Glutamatergic neuron (in vitro differentiated cells): ENCODE results near the gene SMPDL3B. TPM values are rescaled to one million over a fixed set of nuclear protein-coding genes. Genes with fewer than 3 reads are reported as not detected.

Experiments
- DNase-seq: peaks from one replicate; pipeline ENCODE4 v3.0.0; 2022
- H3K27ac Mint-ChIP-seq: one replicate; pipeline ENCODE4 v1.8.0; 2020; ENCODE audit warnings: mild to moderate bottlenecking, mixed read lengths, inconsistent platforms; ENCODE audit not compliant: unreplicated experiment
- H3K27me3 Mint-ChIP-seq: one replicate; pipeline ENCODE4 v1.8.0; 2020; ENCODE audit warnings: mild to moderate bottlenecking, moderate library complexity, mixed read lengths, inconsistent platforms; ENCODE audit not compliant: unreplicated experiment
- H3K36me3 Mint-ChIP-seq: one replicate; pipeline ENCODE4 v1.8.0; 2020; ENCODE audit warnings: mild to moderate bottlenecking, mixed read lengths, inconsistent platforms; ENCODE audit not compliant: unreplicated experiment
- H3K4me1 Mint-ChIP-seq: one replicate; pipeline ENCODE4 v1.8.0; 2020; ENCODE audit warnings: mild to moderate bottlenecking, low read depth, mixed read lengths, inconsistent platforms; ENCODE audit not compliant: unreplicated experiment
- H3K4me3 Mint-ChIP-seq: one replicate; pipeline ENCODE4 v1.8.0; 2020; ENCODE audit warnings: mild to moderate bottlenecking, mixed read lengths, inconsistent platforms; ENCODE audit not compliant: unreplicated experiment
- H3K9me3 Mint-ChIP-seq: one replicate; pipeline ENCODE4 v1.8.0; 2020; ENCODE audit warnings: mild to moderate bottlenecking, moderate library complexity, mixed read lengths, inconsistent platforms; ENCODE audit not compliant: unreplicated experiment
- long read RNA-seq: library from polyadenylated mRNA; unstranded; transcript quantifications from one replicate; pipeline ENCODE4 v2.0.0, GENCODE V29; 2020; ENCODE audit not compliant: unreplicated experiment
- total RNA-seq: library from RNA; stranded (reverse); fragmentation: NEBNext Ultra II Directional; extraction: Animal tissue kit (Norgen Biotek cat#: 25700); gene quantifications from one replicate; pipeline ENCODE4 v1.2.1, GENCODE V29; 2021; ENCODE audit not compliant: unreplicated experiment
- TF ChIP-seq, protein P1 (sequence below): fragments of 200-600 bp; sonication (generic); IDR thresholded peaks from one replicate; pipeline ENCODE4 v1.5.0; 2021; ENCODE audit not compliant: partially characterized antibody, unreplicated experiment

SMPDL3B gene, protein sequence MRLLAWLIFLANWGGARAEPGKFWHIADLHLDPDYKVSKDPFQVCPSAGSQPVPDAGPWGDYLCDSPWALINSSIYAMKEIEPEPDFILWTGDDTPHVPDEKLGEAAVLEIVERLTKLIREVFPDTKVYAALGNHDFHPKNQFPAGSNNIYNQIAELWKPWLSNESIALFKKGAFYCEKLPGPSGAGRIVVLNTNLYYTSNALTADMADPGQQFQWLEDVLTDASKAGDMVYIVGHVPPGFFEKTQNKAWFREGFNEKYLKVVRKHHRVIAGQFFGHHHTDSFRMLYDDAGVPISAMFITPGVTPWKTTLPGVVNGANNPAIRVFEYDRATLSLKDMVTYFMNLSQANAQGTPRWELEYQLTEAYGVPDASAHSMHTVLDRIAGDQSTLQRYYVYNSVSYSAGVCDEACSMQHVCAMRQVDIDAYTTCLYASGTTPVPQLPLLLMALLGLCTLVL
- not detected for total RNA-seq
- long read RNA-seq, result 0 reads

DNA sequence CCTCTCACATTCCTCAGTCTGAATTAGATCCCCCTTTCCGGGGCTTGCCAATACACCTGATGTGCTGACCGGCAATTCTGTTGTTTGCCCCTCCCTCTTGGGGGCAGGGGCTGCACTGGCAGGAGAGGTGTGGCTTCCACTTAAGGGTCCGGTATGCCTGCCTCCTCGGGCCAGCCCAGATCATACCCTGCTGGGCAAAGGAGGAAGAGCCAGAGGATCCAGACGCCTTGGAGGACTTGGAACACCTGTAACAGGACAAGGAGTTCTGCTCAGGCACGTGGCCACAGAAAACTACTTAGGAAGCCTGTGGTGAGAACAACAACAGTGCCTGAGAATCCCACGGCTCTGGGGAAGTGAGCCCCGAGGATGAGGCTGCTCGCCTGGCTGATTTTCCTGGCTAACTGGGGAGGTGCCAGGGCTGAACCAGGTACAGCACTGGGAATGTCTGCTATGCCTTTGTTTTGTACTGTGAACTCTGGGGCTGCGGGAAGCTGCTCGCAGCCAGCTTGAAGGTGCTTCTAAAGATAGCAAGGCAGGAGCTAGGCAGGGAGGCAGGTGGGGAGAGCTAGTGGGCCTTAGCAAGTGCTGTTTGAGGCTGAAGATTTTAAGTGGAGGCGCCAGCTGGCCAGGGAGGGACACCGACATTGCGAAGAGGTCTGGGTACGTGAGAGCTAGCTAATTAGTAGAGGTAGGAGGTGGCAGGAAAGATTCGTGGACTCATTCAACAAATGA is at the start of gene SMPDL3B:
Gene SMPDL3B, plus strand, starts transcription at position 183 of the 732 bp plus-strand sequence. Its CDS starts 184 bp downstream, at position 367.
- Mint-ChIP-seq H3K27me3 (peaks cover 3% of the 10 kb centered on the region), H3K27ac (no peak within 1 kb of the TSS), H3K9me3 (peaks cover 4% of the 10 kb centered on the region), H3K4me1 (peaks cover 6% of the 10 kb centered on the region), H3K4me3 (peak within 1 kb of the TSS; percentile 73), H3K36me3 (no peaks in the 10 kb centered on the region)
- no peak for DNase-seq
- TF ChIP-seq, protein P1, sequence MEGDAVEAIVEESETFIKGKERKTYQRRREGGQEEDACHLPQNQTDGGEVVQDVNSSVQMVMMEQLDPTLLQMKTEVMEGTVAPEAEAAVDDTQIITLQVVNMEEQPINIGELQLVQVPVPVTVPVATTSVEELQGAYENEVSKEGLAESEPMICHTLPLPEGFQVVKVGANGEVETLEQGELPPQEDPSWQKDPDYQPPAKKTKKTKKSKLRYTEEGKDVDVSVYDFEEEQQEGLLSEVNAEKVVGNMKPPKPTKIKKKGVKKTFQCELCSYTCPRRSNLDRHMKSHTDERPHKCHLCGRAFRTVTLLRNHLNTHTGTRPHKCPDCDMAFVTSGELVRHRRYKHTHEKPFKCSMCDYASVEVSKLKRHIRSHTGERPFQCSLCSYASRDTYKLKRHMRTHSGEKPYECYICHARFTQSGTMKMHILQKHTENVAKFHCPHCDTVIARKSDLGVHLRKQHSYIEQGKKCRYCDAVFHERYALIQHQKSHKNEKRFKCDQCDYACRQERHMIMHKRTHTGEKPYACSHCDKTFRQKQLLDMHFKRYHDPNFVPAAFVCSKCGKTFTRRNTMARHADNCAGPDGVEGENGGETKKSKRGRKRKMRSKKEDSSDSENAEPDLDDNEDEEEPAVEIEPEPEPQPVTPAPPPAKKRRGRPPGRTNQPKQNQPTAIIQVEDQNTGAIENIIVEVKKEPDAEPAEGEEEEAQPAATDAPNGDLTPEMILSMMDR, result no peak

DNA sequence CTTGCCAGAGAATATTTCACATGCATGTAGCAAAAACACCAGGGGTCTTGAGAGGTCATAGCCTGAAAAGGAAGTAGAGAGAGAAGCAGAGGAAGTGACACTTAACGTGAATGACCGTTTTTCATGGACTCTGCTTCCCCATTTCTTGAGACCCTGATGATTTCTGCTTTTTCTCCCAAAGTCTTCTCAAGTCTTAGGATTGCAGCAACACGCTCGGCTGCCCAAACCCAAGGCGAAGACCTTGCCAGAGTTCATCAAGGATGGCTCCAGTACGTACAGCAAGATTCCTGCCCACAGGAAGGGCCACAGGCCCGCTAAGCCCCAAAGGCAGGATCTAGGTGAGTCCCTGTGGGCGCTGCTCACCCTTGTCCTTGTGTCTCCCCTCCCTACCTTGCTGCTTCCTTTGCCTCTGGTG is 49.7 kb upstream of the SMPDL3B start:
- Mint-ChIP-seq H3K27me3 (peaks cover 4% of the 10 kb centered on the region), H3K4me1 (no peaks in the 10 kb centered on the region), H3K27ac (no peak overlapping the region), H3K9me3 (no peaks in the 10 kb centered on the region), H3K4me3 (no peak overlapping the region), H3K36me3 (no peaks in the 10 kb centered on the region)
- DNase-seq, result no peak
- TF ChIP-seq, protein P1, result no peak

DNA sequence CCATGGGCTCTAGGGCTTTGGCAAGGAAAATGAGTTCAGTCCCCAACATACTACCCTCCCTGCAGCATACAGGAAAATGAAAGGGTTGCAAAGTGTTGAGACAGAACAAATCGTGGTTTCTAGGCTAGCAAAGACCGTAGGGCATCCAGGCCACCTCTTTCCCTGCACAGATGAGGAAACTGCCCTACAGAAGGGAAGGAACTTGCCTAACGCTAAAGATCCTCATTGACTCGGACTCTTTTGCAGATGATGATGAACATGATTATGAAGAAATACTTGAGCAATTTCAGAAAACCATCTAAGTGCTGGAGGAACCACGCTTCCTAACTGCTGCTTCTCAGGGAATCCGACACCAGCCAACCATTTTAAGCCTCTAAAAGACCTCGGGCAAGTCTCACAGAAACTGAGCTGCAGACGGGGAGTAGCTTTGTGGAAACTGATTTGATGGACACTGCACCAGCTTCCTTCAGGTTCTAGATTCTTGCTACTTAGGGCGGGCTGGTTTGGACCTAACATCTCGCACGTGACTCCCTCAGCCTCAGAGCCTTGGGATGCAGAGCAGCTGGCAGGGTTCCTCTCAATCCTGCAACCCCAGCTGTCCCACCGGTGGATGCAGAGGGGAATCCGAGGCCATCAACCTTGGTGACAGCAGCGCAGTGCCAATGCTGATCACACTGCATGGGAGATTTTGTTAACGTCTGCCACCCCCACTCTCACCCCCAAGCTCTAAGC is 49.0 kb upstream of the SMPDL3B start:
- TF ChIP-seq, protein P1, result no peak
- no peaks in the 10 kb centered on the region for H3K36me3 Mint-ChIP-seq
- H3K27me3 Mint-ChIP-seq, result peaks cover 4% of the 10 kb centered on the region
- DNase-seq, result no peak
- no peaks in the 10 kb centered on the region for H3K9me3 Mint-ChIP-seq
- H3K27ac Mint-ChIP-seq, result no peak overlapping the region
- H3K4me1 Mint-ChIP-seq, result no peaks in the 10 kb centered on the region
- H3K4me3 Mint-ChIP-seq, result no peak overlapping the region

DNA sequence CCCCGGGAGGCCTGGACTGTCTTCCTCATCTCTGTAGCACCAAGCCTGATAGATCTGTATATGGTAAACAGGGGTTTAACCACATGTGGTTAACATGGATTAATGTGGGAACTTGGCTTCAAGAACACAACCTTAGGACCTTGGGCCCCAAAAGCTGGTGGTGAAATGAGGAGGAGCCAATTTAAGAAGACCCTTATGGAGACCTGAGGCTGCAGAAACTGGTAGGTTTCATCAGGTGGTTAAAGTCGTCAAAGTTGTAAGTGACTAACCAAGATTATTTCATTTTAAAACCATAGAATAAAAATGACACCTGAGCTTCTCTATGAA is 48.5 kb upstream of the SMPDL3B start:
- no peak overlapping the region for H3K27ac Mint-ChIP-seq
- no peaks in the 10 kb centered on the region for H3K36me3 Mint-ChIP-seq
- DNase-seq, result no peak
- H3K4me1 Mint-ChIP-seq, result no peaks in the 10 kb centered on the region
- no peaks in the 10 kb centered on the region for H3K9me3 Mint-ChIP-seq
- TF ChIP-seq, protein P1, result no peak
- no peak overlapping the region for H3K4me3 Mint-ChIP-seq
- peaks cover 2% of the 10 kb centered on the region for H3K27me3 Mint-ChIP-seq
